GM12872 (cell line): ENCODE measurements around the gene CERS6.

Experiments used
- TF ChIP-seq, protein P1 (sequence below): IDR thresholded peaks from 3 replicates; pipeline ENCODE4 v1.5.1; 2011; ENCODE audit warnings: low read depth, mild to moderate bottlenecking, low read length, moderate library complexity; ENCODE audit not compliant: insufficient read depth

CERS6 gene

DNA sequence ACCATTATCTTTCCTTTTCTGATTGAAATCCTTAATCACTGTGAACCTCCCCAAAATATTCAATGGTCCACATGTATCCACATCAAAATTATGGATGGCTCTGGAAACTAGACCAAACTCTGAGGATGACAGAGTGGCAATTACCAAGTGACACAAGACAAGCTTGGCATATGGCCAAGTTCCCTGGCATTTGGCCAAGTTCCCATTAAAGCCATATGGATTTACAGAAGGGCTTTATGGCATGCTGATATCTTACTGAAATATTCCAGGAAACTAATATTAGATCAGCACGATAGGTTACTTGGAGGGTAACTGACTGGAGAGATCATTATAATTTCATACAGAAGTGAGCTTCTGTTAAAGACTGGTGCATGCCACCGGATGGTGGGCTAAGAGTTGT is 21.9 kb upstream of the CERS6 start:
- TF ChIP-seq, protein P1, sequence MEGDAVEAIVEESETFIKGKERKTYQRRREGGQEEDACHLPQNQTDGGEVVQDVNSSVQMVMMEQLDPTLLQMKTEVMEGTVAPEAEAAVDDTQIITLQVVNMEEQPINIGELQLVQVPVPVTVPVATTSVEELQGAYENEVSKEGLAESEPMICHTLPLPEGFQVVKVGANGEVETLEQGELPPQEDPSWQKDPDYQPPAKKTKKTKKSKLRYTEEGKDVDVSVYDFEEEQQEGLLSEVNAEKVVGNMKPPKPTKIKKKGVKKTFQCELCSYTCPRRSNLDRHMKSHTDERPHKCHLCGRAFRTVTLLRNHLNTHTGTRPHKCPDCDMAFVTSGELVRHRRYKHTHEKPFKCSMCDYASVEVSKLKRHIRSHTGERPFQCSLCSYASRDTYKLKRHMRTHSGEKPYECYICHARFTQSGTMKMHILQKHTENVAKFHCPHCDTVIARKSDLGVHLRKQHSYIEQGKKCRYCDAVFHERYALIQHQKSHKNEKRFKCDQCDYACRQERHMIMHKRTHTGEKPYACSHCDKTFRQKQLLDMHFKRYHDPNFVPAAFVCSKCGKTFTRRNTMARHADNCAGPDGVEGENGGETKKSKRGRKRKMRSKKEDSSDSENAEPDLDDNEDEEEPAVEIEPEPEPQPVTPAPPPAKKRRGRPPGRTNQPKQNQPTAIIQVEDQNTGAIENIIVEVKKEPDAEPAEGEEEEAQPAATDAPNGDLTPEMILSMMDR = no peak

DNA sequence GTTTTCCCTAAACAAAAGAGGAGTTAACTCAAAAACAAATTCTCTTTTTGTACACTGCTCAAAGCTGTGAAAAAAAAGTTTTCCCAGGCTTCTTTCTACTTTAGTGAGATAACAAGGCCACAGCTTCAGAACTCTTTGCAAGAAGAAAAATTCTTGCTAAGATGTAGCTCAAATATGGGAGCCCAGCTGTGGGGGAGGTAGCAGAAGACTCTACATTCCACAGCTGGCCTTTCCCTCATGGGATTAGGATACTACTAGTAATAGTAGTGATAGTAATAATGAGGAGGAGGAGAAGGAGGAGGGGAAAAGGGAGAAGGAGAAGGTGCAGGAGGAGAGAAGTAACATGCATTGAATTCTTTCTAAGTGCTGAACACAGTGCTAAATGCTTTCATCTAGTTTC is 19.2 kb upstream of the CERS6 start:
- TF ChIP-seq, protein P1 = no peak

DNA sequence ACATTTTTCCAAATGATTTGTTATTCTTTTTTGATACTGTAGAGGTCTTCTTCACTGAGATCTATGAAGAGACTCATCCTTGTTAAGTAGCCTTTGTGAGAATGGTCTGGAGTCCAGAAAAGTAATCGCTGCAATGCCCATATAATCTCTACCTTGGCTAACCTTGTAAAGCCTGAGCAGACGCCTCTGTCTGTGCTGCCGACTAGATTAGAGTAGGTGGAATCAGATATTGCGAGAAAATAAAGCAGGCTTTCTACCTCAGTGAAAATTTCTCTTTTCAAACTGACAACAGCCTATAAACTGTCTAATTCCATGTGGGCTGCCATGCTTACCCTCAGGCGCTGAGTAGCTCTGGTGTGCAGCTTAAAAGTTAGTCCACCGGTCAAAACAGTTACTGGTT is 17.5 kb upstream of the CERS6 start:
- TF ChIP-seq, protein P1 = no peak

DNA sequence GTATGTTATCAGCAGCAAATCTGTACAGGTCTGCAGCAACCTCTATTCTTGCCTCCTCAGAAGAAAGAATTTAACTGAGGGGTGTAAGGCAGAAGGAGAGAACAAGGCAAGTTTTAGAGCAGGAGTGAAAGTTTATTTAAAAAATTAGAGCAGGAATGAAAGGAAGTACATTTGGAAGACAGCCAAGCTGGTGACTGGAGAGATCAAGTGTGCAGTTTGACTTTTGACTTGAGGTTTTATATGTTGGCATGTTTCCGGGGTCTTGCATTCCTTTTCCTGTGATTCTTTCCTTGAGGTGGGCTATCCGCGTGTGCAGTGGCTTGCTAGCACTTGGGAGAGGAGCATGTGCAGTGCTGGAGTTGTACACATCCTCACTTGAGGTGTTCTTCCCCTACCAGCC is 16.5 kb upstream of the CERS6 start:
- TF ChIP-seq, protein P1 = no peak

DNA sequence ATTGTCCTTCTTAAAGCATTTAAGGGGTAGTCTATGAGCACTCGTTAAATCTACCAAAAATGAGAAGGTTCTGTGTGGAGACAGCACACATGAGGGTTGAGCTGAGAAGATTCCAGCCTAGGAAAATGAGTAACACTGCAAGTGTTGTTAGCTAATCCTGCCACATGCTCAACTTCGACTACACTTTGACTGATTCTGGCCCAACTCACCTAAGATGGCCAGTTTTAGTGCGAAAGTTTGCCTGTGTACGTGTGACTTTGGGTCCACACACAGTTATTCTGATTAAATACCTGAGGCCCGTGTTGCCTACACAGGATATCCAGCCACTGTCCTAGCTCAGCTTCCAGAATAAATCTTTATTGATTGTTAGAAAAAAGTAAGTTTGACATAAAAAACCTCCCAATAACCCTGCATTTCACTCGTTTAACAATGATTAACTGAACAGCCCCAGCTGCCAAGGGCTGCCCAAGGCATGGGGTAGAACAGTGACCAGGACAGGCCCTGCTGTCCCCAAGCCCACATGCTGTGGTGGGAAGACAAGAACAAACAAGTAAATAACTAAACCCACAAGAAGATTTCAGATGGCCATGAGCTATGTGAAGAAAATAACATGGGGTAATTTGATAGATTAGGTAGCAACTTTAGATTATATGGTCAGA is 14.7 kb upstream of the CERS6 start:
- TF ChIP-seq, protein P1 = no peak

DNA sequence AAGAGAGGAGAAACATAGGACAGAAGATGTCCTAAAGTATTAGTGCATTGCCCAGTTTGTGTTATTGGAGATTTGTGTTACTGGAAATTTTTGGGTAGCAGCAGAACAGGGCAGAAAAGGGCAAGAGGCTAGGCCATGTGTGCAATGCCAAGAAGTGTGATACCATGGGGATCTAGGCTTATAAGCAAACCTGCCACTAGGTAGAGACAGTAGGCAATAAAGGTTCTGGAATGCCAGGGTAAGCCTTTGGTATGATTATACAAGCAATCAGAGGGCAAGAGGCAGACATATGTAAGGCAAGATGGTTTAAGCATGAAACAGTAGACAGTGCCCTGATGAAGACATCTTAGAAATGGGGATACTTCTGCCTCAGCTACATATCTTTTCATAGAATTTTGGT is 12.3 kb upstream of the CERS6 start:
- TF ChIP-seq, protein P1 = 0 out of 3 replicates have a peak, but pooled peaks have one; percentile 18

DNA sequence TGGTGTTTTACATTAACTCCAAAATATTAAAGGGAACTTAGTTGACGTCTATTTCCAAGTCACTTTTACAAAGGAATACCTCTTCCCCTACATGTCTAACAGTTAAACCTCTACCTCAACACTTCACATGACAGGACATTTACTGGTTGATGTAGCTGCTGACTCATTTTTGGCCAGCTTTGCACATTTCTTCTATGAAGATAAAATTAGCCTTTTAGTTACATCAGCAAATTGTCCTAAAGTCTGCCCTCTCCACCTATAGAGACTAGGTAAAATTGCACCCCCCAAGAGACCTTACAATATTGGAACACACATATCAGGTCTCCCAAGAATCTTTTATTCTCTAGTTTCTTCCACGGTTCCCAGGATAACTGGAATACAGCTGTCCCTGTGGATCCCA is 10.1 kb upstream of the CERS6 start:
- TF ChIP-seq, protein P1 = no peak
